Measurements from ENCODE around the gene TNNT1. TPM values are rescaled to one million over a fixed set of nuclear protein-coding genes. Genes with fewer than 3 reads are reported as not detected.

The TNNT1 gene
- total and polyA plus RNA-seq, 2 donors (not counting 3 experiments of a cell fraction or from before 2014, with no cell fraction given): 0.22 to 0.51 TPM

DNA sequence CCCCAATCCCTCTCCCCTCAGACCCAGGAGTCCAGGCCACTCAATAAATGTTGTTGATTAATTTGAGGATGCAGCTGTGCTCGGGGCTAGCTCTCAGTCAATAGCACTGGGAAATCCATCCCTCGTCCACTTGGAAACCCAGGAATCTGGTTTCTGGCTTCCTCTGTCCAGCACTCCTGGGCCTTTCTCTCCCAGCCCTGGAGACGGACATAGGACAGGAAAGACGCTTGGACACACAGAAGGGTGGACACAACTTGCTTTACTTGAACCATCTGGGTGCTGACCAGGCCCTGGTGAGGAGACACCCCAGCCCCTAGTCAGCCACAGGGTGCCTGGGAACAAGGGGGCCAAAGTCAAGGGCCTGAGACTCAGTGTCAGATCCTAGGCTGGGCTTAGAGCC, 9.4 kb upstream of the TNNT1 start:
- H3K36me3 ChIP-seq (ENCODE audit: control insufficient read depth in 2 of 2, extremely low read depth in 1 of 2, insufficient read depth in 2 of 2, low read length in 2 of 2): no peaks in the 10 kb centered on the region
- dilution Hi-C loops (cut with MboI; ENCODE audit: extremely low pct_ligation_motif_present, low sequenced_read_pairs) (no loop called here), intact Hi-C loops (cut with micrococcal nuclease) (no loop called here)
- ChIA-PET POLR2A (no interaction called here), CTCF (interaction anchor here (1.3 to 4.6 kb wide), 4 partner anchors 8 to 70 kb away, joined by 3 to 64 read pairs (median 26); partner anchors contain the start of gene DNAAF3)
- no peaks in the 10 kb centered on the region for H4K20me1 ChIP-seq (replicated peaks; ENCODE audit: control insufficient read depth, extremely low read depth, insufficient read depth, low read length)
- no peaks in the 10 kb centered on the region for H3K4me1 ChIP-seq (ENCODE audit: control insufficient read depth, extremely low read depth, insufficient read depth, low read length)
- H3K9ac ChIP-seq (replicated peaks; ENCODE audit: extremely low read depth, insufficient read depth, low read length): no peak overlapping the region
- peaks cover 14 to 16% of the 10 kb centered on the region in 2 experiments for H3K27me3 ChIP-seq (ENCODE audit: control insufficient read depth in 2 of 2, insufficient read depth in 2 of 2, low read length in 2 of 2)
- DNase-seq (ENCODE audit: low read depth, low spot score): no peak
- no peak for FAIRE-seq
- H3K27ac ChIP-seq (ENCODE audit: insufficient read depth, low read depth, low read length): no peak overlapping the region
- H3K79me2 ChIP-seq (ENCODE audit: control insufficient read depth, insufficient read depth, low read length): no peaks in the 10 kb centered on the region
- no peak overlapping the region for H2AFZ ChIP-seq (ENCODE audit: low read depth, low read length)
- no peak overlapping the region for H3K4me2 ChIP-seq (ENCODE audit: insufficient read depth, low read length)
- H3K9me3 ChIP-seq (replicated peaks; ENCODE audit: control insufficient read depth, insufficient read depth, low read length): no peaks in the 10 kb centered on the region
- TF ChIP-seq MYC (IDR thresholded peaks at IDR 0.05; ENCODE audit: low read depth, low read length) (no peak), FOS (IDR thresholded peaks at IDR 0.05; ENCODE audit: borderline replicate concordance, insufficient read depth, low read length) (no peak), MAX (IDR thresholded peaks at IDR 0.05; ENCODE audit: insufficient read depth, insufficient read length) (no peak), EZH2 (IDR thresholded peaks at IDR 0.05; ENCODE audit: borderline replicate concordance, low read depth, low read length, severe bottlenecking) (no peak), POLR2AphosphoS5 (IDR thresholded peaks at IDR 0.05; ENCODE audit: insufficient read depth, low read depth, low read length) (no peak), GATA2 (IDR thresholded peaks at IDR 0.05; ENCODE audit: insufficient read depth, insufficient read length, low read depth, low read length) (no peak), JUN (IDR thresholded peaks at IDR 0.05; ENCODE audit: borderline replicate concordance, insufficient read depth, insufficient read length, low read depth) (no peak), POLR2A (IDR thresholded peaks at IDR 0.05; ENCODE audit: low read depth, low read length) (no peak)
- TF ChIP-seq, protein P1, sequence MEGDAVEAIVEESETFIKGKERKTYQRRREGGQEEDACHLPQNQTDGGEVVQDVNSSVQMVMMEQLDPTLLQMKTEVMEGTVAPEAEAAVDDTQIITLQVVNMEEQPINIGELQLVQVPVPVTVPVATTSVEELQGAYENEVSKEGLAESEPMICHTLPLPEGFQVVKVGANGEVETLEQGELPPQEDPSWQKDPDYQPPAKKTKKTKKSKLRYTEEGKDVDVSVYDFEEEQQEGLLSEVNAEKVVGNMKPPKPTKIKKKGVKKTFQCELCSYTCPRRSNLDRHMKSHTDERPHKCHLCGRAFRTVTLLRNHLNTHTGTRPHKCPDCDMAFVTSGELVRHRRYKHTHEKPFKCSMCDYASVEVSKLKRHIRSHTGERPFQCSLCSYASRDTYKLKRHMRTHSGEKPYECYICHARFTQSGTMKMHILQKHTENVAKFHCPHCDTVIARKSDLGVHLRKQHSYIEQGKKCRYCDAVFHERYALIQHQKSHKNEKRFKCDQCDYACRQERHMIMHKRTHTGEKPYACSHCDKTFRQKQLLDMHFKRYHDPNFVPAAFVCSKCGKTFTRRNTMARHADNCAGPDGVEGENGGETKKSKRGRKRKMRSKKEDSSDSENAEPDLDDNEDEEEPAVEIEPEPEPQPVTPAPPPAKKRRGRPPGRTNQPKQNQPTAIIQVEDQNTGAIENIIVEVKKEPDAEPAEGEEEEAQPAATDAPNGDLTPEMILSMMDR (IDR thresholded peaks at IDR 0.05; ENCODE audit: extremely low read depth in 1 of 2, insufficient read depth in 1 of 2, low read depth in 1 of 2, low read length in 2 of 2): no peak
- H3K9me1 ChIP-seq (replicated peaks; ENCODE audit: control insufficient read depth, extremely low read depth, insufficient read depth, low read length): no peaks in the 10 kb centered on the region
- H3K4me3 ChIP-seq (replicated peaks in 1 of 3; ENCODE audit: insufficient read depth in 1 of 3, low read depth in 1 of 3, low read length in 3 of 3): no peak overlapping the region
- no TSS peak for BruUV-seq (replicated peaks)
